H1 (cell line): Measurements from ENCODE around the gene IQCK. TPM values are rescaled to one million over a fixed set of nuclear protein-coding genes. Genes with fewer than 3 reads are reported as not detected.

Experiments
- CTCF ChIA-PET: fragments of 300-600 bp; sonication (Branson Sonifier 250); formaldehyde crosslinking; loops from one replicate; lab custom pipeline; 2021; ENCODE audit not compliant: partially characterized antibody; lab: Charles Lee
- POLR2A ChIA-PET: fragments of 300-600 bp; sonication (Branson Sonifier 250); formaldehyde crosslinking; loops from one replicate; lab custom pipeline; 2021; ENCODE audit warnings: inconsistent platforms; ENCODE audit not compliant: partially characterized antibody; lab: Charles Lee
- DNase-seq, 2 experiments: peaks; one replicate each; pipeline versions ENCODE4 v3.0.0 to v3.0.0-alpha.2; 2010 to 2022; ENCODE audit warnings: low spot score in 2 of 2, low read depth in 1 of 2, mixed read lengths in 1 of 2
- FAIRE-seq: peaks from 2 replicates; lab custom pipeline; 2011; peaks lifted over from hg19 to GRCh38; lab: Jason Lieb, UNC
- H2AFZ ChIP-seq: 2 replicates; pipeline ENCODE4 v1.8.1; 2012; ENCODE audit warnings: low read length, inconsistent platforms
- H2AK5ac ChIP-seq: 2 replicates; pipeline ENCODE4 v1.6.1; 2013; ENCODE audit warnings: low read depth, low read length
- H2BK120ac ChIP-seq: replicated peaks from 2 replicates; pipeline ENCODE3; 2013; ENCODE audit warnings: low read depth, low read length, inconsistent platforms
- H2BK12ac ChIP-seq: 2 replicates; pipeline ENCODE4 v1.6.1; 2013; ENCODE audit warnings: low read depth, low read length
- H2BK15ac ChIP-seq: 2 replicates; pipeline ENCODE4 v1.6.1; 2013; ENCODE audit warnings: low read length
- H2BK20ac ChIP-seq: 2 replicates; pipeline ENCODE4 v1.6.1; 2013; ENCODE audit warnings: low read length
- H2BK5ac ChIP-seq: 2 replicates; pipeline ENCODE4 v1.6.1; 2013; ENCODE audit warnings: low read depth, low read length
- H3K14ac ChIP-seq: 2 replicates; pipeline ENCODE4 v1.6.1; 2013; ENCODE audit warnings: inconsistent platforms; ENCODE audit not compliant: insufficient read length
- H3K18ac ChIP-seq: 2 replicates; pipeline ENCODE4 v1.6.1; 2013; ENCODE audit warnings: low read length; ENCODE audit errors: extremely low read depth
- H3K23ac ChIP-seq: 2 replicates; pipeline ENCODE4 v1.6.1; 2013; ENCODE audit warnings: inconsistent platforms; ENCODE audit not compliant: insufficient read length
- H3K23me2 ChIP-seq: 2 replicates; pipeline ENCODE4 v1.6.1; 2013; ENCODE audit warnings: low read depth, low read length
- H3K27ac ChIP-seq: 2 replicates; pipeline ENCODE4 v1.6.1; 2011; ENCODE audit warnings: low read depth, low read length, inconsistent platforms
- H3K27me3 ChIP-seq, 4 experiments: replicated peaks in 1 of 4; 1 replicate in 1 of 4; 2 replicates in 3 of 4; pipeline versions ENCODE4 v1.6.1 to v1.8.1; 2011 to 2013; ENCODE audit warnings: low read length in 3 of 4, mild to moderate bottlenecking in 3 of 4, inconsistent platforms in 2 of 4, mixed read lengths in 2 of 4, moderate library complexity in 1 of 4; ENCODE audit not compliant: control insufficient read depth in 3 of 4, insufficient read depth in 3 of 4; ENCODE audit errors: extremely low read depth in 1 of 4
- H3K36me3 ChIP-seq, 4 experiments: 2 replicates each; pipeline versions ENCODE4 v1.6.1 to v1.8.1; 2011 to 2013; ENCODE audit warnings: mild to moderate bottlenecking in 4 of 4, low read length in 3 of 4, moderate library complexity in 2 of 4, control low read depth in 1 of 4, inconsistent platforms in 1 of 4; ENCODE audit not compliant: insufficient read depth in 4 of 4, control insufficient read depth in 2 of 4
- H3K4ac ChIP-seq: replicated peaks from 2 replicates; pipeline ENCODE3; 2013; ENCODE audit warnings: low read length, low read depth, mixed read lengths, inconsistent platforms; ENCODE audit not compliant: insufficient read length
- H3K4me1 ChIP-seq, 4 experiments: replicated peaks in 1 of 4; 1 replicate in 1 of 4; 2 replicates in 3 of 4; pipeline versions ENCODE4 v1.6.1 to v1.8.1; 2011 to 2013; ENCODE audit warnings: low read length in 3 of 4, inconsistent platforms in 2 of 4, mixed read lengths in 1 of 4; ENCODE audit not compliant: insufficient read depth in 4 of 4, control insufficient read depth in 3 of 4
- H3K4me2 ChIP-seq, 2 experiments: 2 replicates each; pipeline versions ENCODE4 v1.6.1 to v1.8.1; 2011 to 2013; ENCODE audit warnings: low read depth in 2 of 2, low read length in 2 of 2, control low read depth in 1 of 2, inconsistent platforms in 1 of 2, mild to moderate bottlenecking in 1 of 2; ENCODE audit not compliant: insufficient read depth in 1 of 2
- H3K4me3 ChIP-seq, 4 experiments: fragments of 200-600, 300-600 bp in 1 of 4; sonication (generic), shearing (Covaris generic), sonication (Bioruptor Twin) in 1 of 4; 2 replicates each; pipeline versions ENCODE4 v1.5.1 to v1.8.1; 2011 to 2016; ENCODE audit warnings: low read length in 4 of 4, low read depth in 3 of 4, control low read depth in 2 of 4, inconsistent platforms in 2 of 4, mild to moderate bottlenecking in 2 of 4, mixed read lengths in 1 of 4, moderate library complexity in 1 of 4; ENCODE audit not compliant: insufficient read depth in 2 of 4; ENCODE audit errors: extremely low read depth in 1 of 4
- H3K56ac ChIP-seq: replicated peaks from 2 replicates; pipeline ENCODE3; 2013; ENCODE audit warnings: low read depth, mild to moderate bottlenecking, mixed read lengths, low read length, inconsistent platforms; ENCODE audit not compliant: insufficient read length
- H3K79me1 ChIP-seq: 2 replicates; pipeline ENCODE4 v1.6.1; 2013; ENCODE audit warnings: low read depth, low read length, control low read depth
- H3K79me2 ChIP-seq, 2 experiments: 2 replicates each; pipeline versions ENCODE4 v1.6.1 to v1.8.1; 2012 to 2013; ENCODE audit warnings: low read length in 2 of 2, mild to moderate bottlenecking in 2 of 2, inconsistent platforms in 1 of 2; ENCODE audit not compliant: insufficient read depth in 2 of 2, control insufficient read depth in 1 of 2
- H3K9ac ChIP-seq, 4 experiments: replicated peaks in 1 of 4; 1 replicate in 1 of 4; 2 replicates in 3 of 4; pipeline versions ENCODE4 v1.6.1 to v1.8.1; 2011 to 2013; ENCODE audit warnings: low read depth in 3 of 4, low read length in 3 of 4, control low read depth in 2 of 4, mild to moderate bottlenecking in 2 of 4, moderate library complexity in 2 of 4, inconsistent platforms in 1 of 4; ENCODE audit errors: extremely low read depth in 1 of 4
- H3K9me3 ChIP-seq, 2 experiments: 2 replicates each; pipeline versions ENCODE4 v1.6.1 to v1.8.1; 2012 to 2013; ENCODE audit warnings: mild to moderate bottlenecking in 2 of 2, moderate library complexity in 2 of 2, control low read depth in 1 of 2, inconsistent platforms in 1 of 2, low read depth in 1 of 2, low read length in 1 of 2, mixed read lengths in 1 of 2; ENCODE audit not compliant: insufficient read depth in 2 of 2
- H4K20me1 ChIP-seq, 2 experiments: replicated peaks in 1 of 2; 2 replicates each; pipeline versions ENCODE3 to v1.8.1; 2011 to 2013; ENCODE audit warnings: inconsistent platforms in 2 of 2, low read length in 2 of 2, mild to moderate bottlenecking in 1 of 2; ENCODE audit not compliant: insufficient read depth in 2 of 2, control insufficient read depth in 1 of 2
- H4K5ac ChIP-seq: 2 replicates; pipeline ENCODE4 v1.6.1; 2013; ENCODE audit warnings: low read length, low read depth, mixed read lengths, inconsistent platforms; ENCODE audit not compliant: insufficient read length
- H4K8ac ChIP-seq: 2 replicates; pipeline ENCODE4 v1.8.0; 2013; ENCODE audit warnings: mild to moderate bottlenecking, moderate library complexity, low read length, inconsistent platforms; ENCODE audit not compliant: insufficient read depth; ENCODE audit errors: extremely low read depth
- H4K91ac ChIP-seq: replicated peaks from 2 replicates; pipeline ENCODE3; 2013; ENCODE audit warnings: low read length, mixed read lengths, inconsistent platforms; ENCODE audit not compliant: insufficient read length
- CBX5 ChIP-seq: fragments of 300-800, 300-1000 bp; sonication (generic); IDR thresholded peaks from 2 replicates; pipeline ENCODE4 v1.7.1; 2016; ENCODE audit warnings: antibody characterized with exemption, low read length, low read depth
- CHD2 ChIP-seq: IDR thresholded peaks from 2 replicates; pipeline ENCODE4 v1.6.1; 2012; ENCODE audit warnings: low read length, improper control_type of control experiment
- CREB1 ChIP-seq: IDR thresholded peaks from 2 replicates; pipeline ENCODE4 v1.6.1; 2012; ENCODE audit warnings: inconsistent platforms
- JUND ChIP-seq: IDR thresholded peaks from 2 replicates; pipeline ENCODE4 v1.6.1; 2011; ENCODE audit warnings: mild to moderate bottlenecking, improper control_type of control experiment, low read length
- POLR2AphosphoS5 ChIP-seq: IDR thresholded peaks from 2 replicates; pipeline ENCODE4 v1.6.1; 2011; ENCODE audit warnings: low read depth, low read length
- RBBP5 ChIP-seq: IDR thresholded peaks from 2 replicates; pipeline ENCODE4 v1.7.1; 2012; ENCODE audit warnings: low read depth, mild to moderate bottlenecking, inconsistent platforms, low read length, moderate library complexity, borderline replicate concordance
- SP1 ChIP-seq: IDR thresholded peaks from 2 replicates; pipeline ENCODE4 v1.6.1; 2011; ENCODE audit warnings: low read depth, low read length
- TCF12 ChIP-seq: IDR thresholded peaks from 2 replicates; pipeline ENCODE4 v1.6.1; 2011; ENCODE audit warnings: low read depth, mild to moderate bottlenecking, low read length
- WGBS, 2 experiments: shearing (Covaris generic) in 1 of 2; methylation state at CpG; one replicate each; pipeline versions ENCODE4 v1.1.6 to v1.1.7; 2013 to 2015; ENCODE audit warnings: low lambda C conversion rate in 2 of 2, mixed read lengths in 2 of 2, inconsistent platforms in 1 of 2, low coverage in 1 of 2, missing lambda C conversion rate in 1 of 2; ENCODE audit not compliant: insufficient replicate concordance in 2 of 2, insufficient coverage in 1 of 2, insufficient read length in 1 of 2; ENCODE audit errors: extremely low coverage in 1 of 2, missing lambda C conversion rate in 1 of 2; 5-methylcytosine and 5-hydroxymethylcytosine counted together
- polyA plus RNA-seq, 7 experiments: library from polyadenylated mRNA; depleted of rRNA in 3 of 7; stranded (reverse) in 5 of 7; unstranded in 2 of 7; fragments of >200 nt in 5 of 7; fragments of 200-250 nt in 2 of 7; gene quantifications; 1 replicate in 5 of 7; 2 replicates in 1 of 7; 4 replicates in 1 of 7; pipeline versions ENCODE4 v1.2.1 to v1.2.3, GENCODE V29; 2011 to 2013; ENCODE audit warnings: missing spikeins in 2 of 7, mixed read lengths in 2 of 7
- total RNA-seq: library from RNA; stranded (reverse); fragmentation: NEBNext Ultra II Directional; extraction: Animal tissue kit (Norgen Biotek cat#: 25700); gene quantifications from 2 replicates; pipeline ENCODE4 v1.2.1, GENCODE V29; 2021

The IQCK gene
- total and polyA plus RNA-seq, 2 of the 8 experiments (the other 6 are each of a cell fraction or from before 2014, with no cell fraction given): 6.2 to 9.3 TPM

GRCh38 chr16:19715566-19715965, 2.5 kb upstream of the IQCK start:
- no peak overlapping the region for H2AFZ ChIP-seq
- TF ChIP-seq RBBP5 (no peak), POLR2AphosphoS5 (no peak), CHD2 (no peak), CREB1 (no peak), SP1 (no peak), JUND (no peak), CBX5 (no peak), TCF12 (no peak)
- H2BK20ac ChIP-seq: no peak overlapping the region
- H4K20me1 ChIP-seq: peaks cover 32 to 36% of the 10 kb centered on the region in 2 experiments
- no peak overlapping the region for H3K56ac ChIP-seq
- H3K14ac ChIP-seq: no peak overlapping the region
- H2BK12ac ChIP-seq: no peak overlapping the region
- DNase-seq (no peak), FAIRE-seq (no peak)
- WGBS, 2 experiments: 85% methylated on average over 2 of the region's 5 CpGs; no CpG with 5 or more reads in 1 of the 2 experiments
- H3K79me2 ChIP-seq: peaks cover 40 to 92% of the 10 kb centered on the region in 2 experiments
- H2BK120ac ChIP-seq: no peak overlapping the region
- H3K4me3 ChIP-seq: 0 out of 8 replicates have a peak overlapping the region, but pooled peaks of 1 of the 4 experiments have one; percentile 96
- no peak overlapping the region for H3K4ac ChIP-seq
- H2BK5ac ChIP-seq: no peak overlapping the region
- no peak overlapping the region for H2BK15ac ChIP-seq
- no peak overlapping the region for H4K5ac ChIP-seq
- H3K23ac ChIP-seq: no peak overlapping the region
- no peak overlapping the region for H3K18ac ChIP-seq
- H3K4me1 ChIP-seq: peaks cover 7 to 34% (median 17%) of the 10 kb centered on the region in 4 experiments
- no peaks in the 10 kb centered on the region for H3K9me3 ChIP-seq
- H2AK5ac ChIP-seq: no peak overlapping the region
- ChIA-PET POLR2A (interaction anchor here (1.2 to 3.6 kb wide), 2 partner anchors 10 to 159 kb away, joined by 3 to 23 read pairs; no protein-coding TSS in a partner anchor), CTCF (no interaction called here)
- no peaks in the 10 kb centered on the region for H3K27me3 ChIP-seq
- peaks cover 5% of the 10 kb centered on the region for H3K23me2 ChIP-seq
- peaks cover 15 to 45% (median 22%) of the 10 kb centered on the region in 4 experiments; a peak in 7 of 8 replicates for H3K36me3 ChIP-seq
- H4K91ac ChIP-seq: no peak overlapping the region
- peaks cover 8% of the 10 kb centered on the region; the same call in 1 of the 2 replicates for H3K79me1 ChIP-seq
- H3K9ac ChIP-seq: no peak overlapping the region
- no peak overlapping the region for H3K27ac ChIP-seq
- 0 out of 2 replicates have a peak overlapping the region, but pooled peaks have one; percentile 5 for H4K8ac ChIP-seq
- peak overlapping the region in 1 of 2 experiments; percentile 88; a peak in 1 of 4 replicates for H3K4me2 ChIP-seq
